Spleen (tissue), 11 donors: Measurements from ENCODE around the gene CHRNA3. TPM values are rescaled to one million over a fixed set of nuclear protein-coding genes. Genes with fewer than 3 reads are reported as not detected.

ENCODE experiments used
- DNase-seq: peaks from one replicate; pipeline ENCODE4 v3.0.0-alpha.2; 2020
- H3K27ac ChIP-seq, 8 donors: fragments of 200-600 bp; sonication (generic) in 7 of 8; 1 replicate in 4 of 8; 2 replicates in 4 of 8; pipeline versions ENCODE4 v1.5.0 to v1.8.0; 2016 to 2021; ENCODE audit warnings: inconsistent platforms in 4 of 8, mild to moderate bottlenecking in 4 of 8, moderate library complexity in 1 of 8
- H3K27me3 ChIP-seq, 7 donors: fragments of 200-600 bp; sonication (generic) in 6 of 7; replicated peaks in 1 of 7; 1 replicate in 4 of 7; 2 replicates in 3 of 7; pipeline versions ENCODE4 v1.5.0 to v1.8.0; 2016 to 2021; ENCODE audit warnings: inconsistent platforms in 3 of 7, mild to moderate bottlenecking in 1 of 7
- H3K36me3 ChIP-seq, 6 donors: fragments of 200-600 bp; sonication (generic) in 5 of 6; 1 replicate in 4 of 6; 2 replicates in 2 of 6; pipeline versions ENCODE4 v1.5.0 to v1.8.0; 2016 to 2021; ENCODE audit warnings: inconsistent platforms in 2 of 6
- H3K4me1 ChIP-seq, 6 donors: fragments of 200-600 bp; sonication (generic) in 5 of 6; 1 replicate in 3 of 6; 2 replicates in 3 of 6; pipeline versions ENCODE4 v1.5.0 to v1.8.0; 2016 to 2021; ENCODE audit warnings: inconsistent platforms in 3 of 6
- H3K4me3 ChIP-seq, 8 donors: fragments of 200-600 bp; sonication (generic) in 7 of 8; 1 replicate in 4 of 8; 2 replicates in 4 of 8; pipeline versions ENCODE4 v1.5.0 to v1.8.0; 2016 to 2021; ENCODE audit warnings: inconsistent platforms in 4 of 8, mild to moderate bottlenecking in 4 of 8, moderate library complexity in 2 of 8
- H3K9me3 ChIP-seq, 8 donors: fragments of 200-600 bp; sonication (generic) in 7 of 8; 1 replicate in 4 of 8; 2 replicates in 4 of 8; pipeline versions ENCODE4 v1.5.0 to v1.8.0; 2016 to 2021; ENCODE audit warnings: inconsistent platforms in 4 of 8
- POLR2A ChIP-seq, 3 donors: fragments of 450-650 bp; IDR thresholded peaks; one replicate each; pipeline ENCODE4 v1.5.1; 2017; ENCODE audit warnings: antibody characterized with exemption in 3 of 3, mild to moderate bottlenecking in 1 of 3
- POLR2AphosphoS5 ChIP-seq, 3 donors: sonication (generic); formaldehyde crosslinking; IDR thresholded peaks; one replicate each; pipeline ENCODE4 v1.5.1; 2017; ENCODE audit warnings: antibody characterized with exemption in 3 of 3
- WGBS, 5 donors: extraction: QIAGEN DNeasy Blood & Tissue Kit in 3 of 5; methylation state at CpG; one replicate each; pipeline versions ENCODE4 v1.1.5 to v1.1.7; 2013 to 2018; 5-methylcytosine and 5-hydroxymethylcytosine counted together
- intact Hi-C: fragments of 100-400 bp; cut with DNase I; formaldehyde crosslinking; loops from one replicate; pipeline ENCODE4 v1.15.0; 2023; ENCODE audit warnings: low total_unique reads
- polyA plus RNA-seq, 3 donors: library from polyadenylated mRNA; stranded (reverse); fragments of 200-250 nt; gene quantifications; one replicate each; pipeline ENCODE4 v1.2.1, GENCODE V29; 2013
- total RNA-seq, 7 donors: library from RNA; depleted of rRNA in 3 of 7; stranded (reverse); fragments of >200 nt in 3 of 7; fragmentation: NEBNext Ultra II Directional in 4 of 7; extraction: Animal tissue kit (Norgen Biotek cat#: 25700) in 4 of 7; gene quantifications; one replicate each; pipeline versions ENCODE4 v1.1.0 to v1.2.1, GENCODE V29; 2016 to 2021
- TF ChIP-seq, protein P1 (sequence below), 11 experiments: fragments of 200-600 bp in 7 of 11; fragments of 450-650 bp in 4 of 11; sonication (generic) in 4 of 11; IDR thresholded peaks in 8 of 11; conservative IDR thresholded peaks in 3 of 11; 1 replicate in 7 of 11; 2 replicates in 4 of 11; pipeline versions ENCODE4 v1.4.0 to v1.8.0; 2016 to 2021; ENCODE audit warnings: antibody characterized with exemption in 11 of 11, inconsistent platforms in 4 of 11, mild to moderate bottlenecking in 1 of 11
- donor health status: healthy with polysubstance abuse.
- donor health status: DM: no; HTN: no; CAD: no; lungs with moderate emphysema.
- donor health status: DM: no; HTN: no; CAD: no.
- donor health status: Bipolar disorder and iron deficiency.
- donor health status: healthy.
- donor health status: DM: no; HTN: no; CAD: no.
- donor health status: DM: yes; HTN: yes; CAD: no.

Gene CHRNA3
- total and polyA plus RNA-seq, 10 donors: 0.23 to 1.6 (median 0.49) TPM; not detected in 2

- no peak overlapping the region for H3K4me3 ChIP-seq
- 68 to 85% (median 72%) methylated on average over 10 of the region's 10 CpGs for WGBS, 5 donors
- H3K36me3 ChIP-seq: no peaks in the 10 kb centered on the region
- peaks cover 10 to 25% (median 19%) of the 10 kb centered on the region in 6 donors for H3K4me1 ChIP-seq
- TF ChIP-seq, protein P1, sequence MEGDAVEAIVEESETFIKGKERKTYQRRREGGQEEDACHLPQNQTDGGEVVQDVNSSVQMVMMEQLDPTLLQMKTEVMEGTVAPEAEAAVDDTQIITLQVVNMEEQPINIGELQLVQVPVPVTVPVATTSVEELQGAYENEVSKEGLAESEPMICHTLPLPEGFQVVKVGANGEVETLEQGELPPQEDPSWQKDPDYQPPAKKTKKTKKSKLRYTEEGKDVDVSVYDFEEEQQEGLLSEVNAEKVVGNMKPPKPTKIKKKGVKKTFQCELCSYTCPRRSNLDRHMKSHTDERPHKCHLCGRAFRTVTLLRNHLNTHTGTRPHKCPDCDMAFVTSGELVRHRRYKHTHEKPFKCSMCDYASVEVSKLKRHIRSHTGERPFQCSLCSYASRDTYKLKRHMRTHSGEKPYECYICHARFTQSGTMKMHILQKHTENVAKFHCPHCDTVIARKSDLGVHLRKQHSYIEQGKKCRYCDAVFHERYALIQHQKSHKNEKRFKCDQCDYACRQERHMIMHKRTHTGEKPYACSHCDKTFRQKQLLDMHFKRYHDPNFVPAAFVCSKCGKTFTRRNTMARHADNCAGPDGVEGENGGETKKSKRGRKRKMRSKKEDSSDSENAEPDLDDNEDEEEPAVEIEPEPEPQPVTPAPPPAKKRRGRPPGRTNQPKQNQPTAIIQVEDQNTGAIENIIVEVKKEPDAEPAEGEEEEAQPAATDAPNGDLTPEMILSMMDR (IDR thresholded peaks at IDR 0.05 in 8 of 11, conservative IDR thresholded peaks at IDR 0.05 in 3 of 11): no peak
- TF ChIP-seq POLR2AphosphoS5 (IDR thresholded peaks at IDR 0.05) (no peak), POLR2A (IDR thresholded peaks at IDR 0.05) (no peak)
- no peak overlapping the region for H3K27ac ChIP-seq
- no peak for DNase-seq
- peaks cover 0 to 73% (median 39%) of the 10 kb centered on the region in 7 donors for H3K27me3 ChIP-seq
- no peaks in the 10 kb centered on the region for H3K9me3 ChIP-seq
- intact Hi-C loops: no loop called here
These were observed 1.1 kb upstream of the CHRNA3 start for GRCh38 chr15:78621810-78622402.

GRCh38 chr15:78620021-78620526 is 722 bp downstream of the CHRNA3 start:
- intact Hi-C loops: no loop called here
- TF ChIP-seq, protein P1 (IDR thresholded peaks at IDR 0.05 in 8 of 11, conservative IDR thresholded peaks at IDR 0.05 in 3 of 11): peak in 1 of 11 experiments; percentile 19
- TF ChIP-seq POLR2A (IDR thresholded peaks at IDR 0.05): no peak
- Histone ChIP-seq H3K4me1 (peaks cover 10 to 25% (median 19%) of the 10 kb centered on the region in 6 donors), H3K27me3 (peaks cover 0 to 63% (median 39%) of the 10 kb centered on the region in 7 donors), H3K4me3 (peak overlapping the region in 6 of 8 donors; percentile 27 to 60 (median 34)), H3K27ac (no peak overlapping the region), H3K36me3 (no peaks in the 10 kb centered on the region), H3K9me3 (no peaks in the 10 kb centered on the region)
- 0 to 6% (median 2%) methylated on average over 1 to 41 of the region's 41 CpGs for WGBS, 5 donors
- no peak for DNase-seq

- no peak for DNase-seq
These were observed 1.5 kb downstream of the CHRNA3 start for GRCh38 chr15:78619022-78619950.

More at GRCh38 chr15:78619022-78619950, 1.5 kb downstream of the CHRNA3 start:
- TF ChIP-seq, protein P1 (IDR thresholded peaks at IDR 0.05 in 8 of 11, conservative IDR thresholded peaks at IDR 0.05 in 3 of 11): no peak
- no peak for TF ChIP-seq POLR2AphosphoS5 (IDR thresholded peaks at IDR 0.05)
- no peak for TF ChIP-seq POLR2A (IDR thresholded peaks at IDR 0.05)
- H3K27me3 ChIP-seq: peaks cover 0 to 59% (median 39%) of the 10 kb centered on the region in 7 donors
- H3K9me3 ChIP-seq: no peaks in the 10 kb centered on the region
- WGBS, 5 donors: 35 to 54% (median 53%) methylated on average over 15 to 20 of the region's 20 CpGs
- intact Hi-C loops: no loop called here
- peak overlapping the region in 2 of 8 donors; percentile 33 to 60 for H3K4me3 ChIP-seq
- H3K4me1 ChIP-seq: peaks cover 10 to 25% (median 19%) of the 10 kb centered on the region in 6 donors
- H3K36me3 ChIP-seq: no peaks in the 10 kb centered on the region
- H3K27ac ChIP-seq: no peak overlapping the region
